Adrenal gland (tissue), 5 donors: Measurements from ENCODE around the gene GJA5.

Experiments used
- CTCF ChIP-seq, 6 experiments: fragments of 450-650 bp in 4 of 6; fragments of 200-600 bp in 2 of 6; sonication (generic) in 1 of 6; IDR thresholded peaks; 1 replicate in 5 of 6; 2 replicates in 1 of 6; pipeline versions ENCODE4 v1.5.1 to v1.8.0; 2016 to 2021; ENCODE audit warnings: antibody characterized with exemption in 6 of 6, mild to moderate bottlenecking in 2 of 6, moderate library complexity in 1 of 6
- POLR2A ChIP-seq, 2 donors: fragments of 450-650 bp; IDR thresholded peaks; one replicate each; pipeline ENCODE4 v1.6.1; 2017; ENCODE audit warnings: antibody characterized with exemption in 2 of 2, mild to moderate bottlenecking in 2 of 2, moderate library complexity in 1 of 2
- donor health status: DM: no; HTN: no; CAD: no.

GRCh38 chr1:147748676-147749350 lies 11.6 kb downstream of the GJA5 start:
- TF ChIP-seq CTCF (IDR thresholded peaks at IDR 0.05) (no peak), POLR2A (IDR thresholded peaks at IDR 0.05) (no peak)
